H1 (cell line): ENCODE results near the gene KCNC1. TPM values are rescaled to one million over a fixed set of nuclear protein-coding genes. Genes with fewer than 3 reads are reported as not detected.

Experiments used
- CHD2 ChIP-seq: IDR thresholded peaks from 2 replicates; pipeline ENCODE4 v1.6.1; 2012; ENCODE audit warnings: low read length, improper control_type of control experiment
- CHD7 ChIP-seq: fragments of 300-600 bp; sonication (generic); IDR thresholded peaks from 2 replicates; pipeline ENCODE4 v1.7.1; 2012; ENCODE audit warnings: low read length, moderate library complexity, mild to moderate bottlenecking, inconsistent platforms; ENCODE audit not compliant: insufficient replicate concordance
- SP1 ChIP-seq: IDR thresholded peaks from 2 replicates; pipeline ENCODE4 v1.6.1; 2011; ENCODE audit warnings: low read depth, low read length
- polyA plus RNA-seq, 7 experiments: library from polyadenylated mRNA; depleted of rRNA in 3 of 7; stranded (reverse) in 5 of 7; unstranded in 2 of 7; fragments of >200 nt in 5 of 7; fragments of 200-250 nt in 2 of 7; gene quantifications; 1 replicate in 5 of 7; 2 replicates in 1 of 7; 4 replicates in 1 of 7; pipeline versions ENCODE4 v1.2.1 to v1.2.3, GENCODE V29; 2011 to 2013; ENCODE audit warnings: missing spikeins in 2 of 7, mixed read lengths in 2 of 7
- total RNA-seq: library from RNA; stranded (reverse); fragmentation: NEBNext Ultra II Directional; extraction: Animal tissue kit (Norgen Biotek cat#: 25700); gene quantifications from 2 replicates; pipeline ENCODE4 v1.2.1, GENCODE V29; 2021

The KCNC1 gene
- total and polyA plus RNA-seq, 2 of the 8 experiments (the other 6 are each of a cell fraction or from before 2014, with no cell fraction given), result 0.11 to 0.26 TPM

DNA sequence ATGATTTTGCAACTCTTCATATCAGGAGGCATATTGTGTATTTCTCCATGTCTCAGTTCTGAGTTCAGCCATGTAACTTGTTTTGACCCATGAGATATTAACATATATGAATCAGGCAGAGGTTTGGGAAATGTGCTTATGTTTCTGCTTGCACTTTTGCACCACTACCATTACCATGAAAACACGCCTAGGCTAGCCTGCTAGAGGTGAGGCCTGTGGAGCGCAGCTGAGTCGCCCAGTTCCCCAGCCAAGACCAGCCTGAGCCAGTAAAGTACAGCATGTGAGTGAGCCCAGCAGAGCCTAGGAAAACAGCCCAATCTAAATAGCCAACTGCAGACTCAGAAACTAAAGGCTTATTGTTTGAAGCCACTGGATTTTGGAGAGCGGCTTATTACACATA lies 33.6 kb upstream of the KCNC1 start (continued):
- no peak for TF ChIP-seq CHD7
- no peak for TF ChIP-seq SP1
- TF ChIP-seq CHD2, result no peak
